HPDE6-E6E7 (cell line): ENCODE measurements around the gene CNN1.
"Not testable (repeated sequence)": the region's sequence is repeated elsewhere in the genome, so short reads cannot be mapped to it uniquely, and the experiment has no call there.

Source experiments
- DNase-seq: peaks from one replicate; pipeline ENCODE4 v3.0.0; 2011; ENCODE audit warnings: missing footprints; ENCODE audit errors: extremely low spot score

The CNN1 gene

GRCh38 chr19:11599704-11600103 is 61.1 kb downstream of the CNN1 start:
- not testable (repeated sequence) for DNase-seq
